ENCODE data around the gene KRT7. TPM values are rescaled to one million over a fixed set of nuclear protein-coding genes. Genes with fewer than 3 reads are reported as not detected.

KRT7 gene
- total RNA-seq, 2 experiments from 2014 or later = 9.1 to 9.3 TPM

DNA sequence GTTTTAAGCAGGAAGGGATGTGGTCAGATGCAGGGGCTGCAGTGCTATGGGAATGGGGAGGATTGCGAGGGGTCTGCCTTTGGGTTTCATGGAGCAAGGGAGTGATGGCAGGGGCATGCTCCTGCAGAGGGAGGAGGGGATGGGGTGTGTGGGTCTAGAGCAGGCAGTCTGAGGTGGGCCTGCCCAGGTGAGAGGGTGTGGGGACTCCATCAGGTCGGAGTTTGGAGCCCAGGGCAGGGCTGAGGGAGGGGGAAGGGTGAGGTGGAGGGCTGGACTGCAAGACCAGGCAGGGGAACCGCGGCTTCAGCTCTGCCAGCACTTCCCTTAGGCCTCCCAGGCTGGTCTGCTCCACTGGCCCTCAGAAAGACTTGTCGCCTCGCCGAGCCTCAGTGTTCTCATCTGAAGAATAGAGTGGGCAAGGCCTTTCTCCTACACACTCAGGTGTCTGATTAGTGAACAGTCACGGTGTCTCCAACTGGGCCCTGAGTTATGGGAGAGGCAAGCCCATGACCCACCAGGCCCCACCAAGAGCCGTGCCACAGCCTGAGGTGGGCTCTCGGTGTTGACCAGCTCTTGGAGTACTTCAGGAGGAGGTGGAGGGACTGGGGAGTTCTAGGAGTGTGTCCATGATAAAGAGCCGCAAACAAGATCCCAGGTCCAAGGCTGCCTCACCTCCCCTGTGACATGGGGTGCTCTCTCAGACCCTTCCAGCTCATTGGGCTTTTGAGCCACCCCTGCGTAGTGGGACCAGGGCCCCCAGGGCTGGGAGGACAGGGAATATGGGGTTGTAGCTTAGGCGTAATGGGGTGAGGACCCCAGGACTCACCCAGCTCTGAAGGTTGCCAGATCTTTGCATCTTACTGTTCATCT, 21.1 kb upstream of the KRT7 start:
- POLR2A ChIA-PET = no interaction called here
- Mint-ChIP-seq H3K36me3 (ENCODE audit: low read depth) (no peaks in the 10 kb centered on the region), H3K4me1 (no peaks in the 10 kb centered on the region), H3K4me3 (no peak overlapping the region), H3K9me3 (no peaks in the 10 kb centered on the region), H3K27ac (no peak overlapping the region), H3K27me3 (peaks cover 13% of the 10 kb centered on the region)
- CTCF ChIA-PET = interaction anchor here (1.9 to 2.6 kb wide), 2 partner anchors 10 to 12 kb away, joined by 6 to 12 read pairs; no protein-coding TSS in a partner anchor
- no peak for DNase-seq

DNA sequence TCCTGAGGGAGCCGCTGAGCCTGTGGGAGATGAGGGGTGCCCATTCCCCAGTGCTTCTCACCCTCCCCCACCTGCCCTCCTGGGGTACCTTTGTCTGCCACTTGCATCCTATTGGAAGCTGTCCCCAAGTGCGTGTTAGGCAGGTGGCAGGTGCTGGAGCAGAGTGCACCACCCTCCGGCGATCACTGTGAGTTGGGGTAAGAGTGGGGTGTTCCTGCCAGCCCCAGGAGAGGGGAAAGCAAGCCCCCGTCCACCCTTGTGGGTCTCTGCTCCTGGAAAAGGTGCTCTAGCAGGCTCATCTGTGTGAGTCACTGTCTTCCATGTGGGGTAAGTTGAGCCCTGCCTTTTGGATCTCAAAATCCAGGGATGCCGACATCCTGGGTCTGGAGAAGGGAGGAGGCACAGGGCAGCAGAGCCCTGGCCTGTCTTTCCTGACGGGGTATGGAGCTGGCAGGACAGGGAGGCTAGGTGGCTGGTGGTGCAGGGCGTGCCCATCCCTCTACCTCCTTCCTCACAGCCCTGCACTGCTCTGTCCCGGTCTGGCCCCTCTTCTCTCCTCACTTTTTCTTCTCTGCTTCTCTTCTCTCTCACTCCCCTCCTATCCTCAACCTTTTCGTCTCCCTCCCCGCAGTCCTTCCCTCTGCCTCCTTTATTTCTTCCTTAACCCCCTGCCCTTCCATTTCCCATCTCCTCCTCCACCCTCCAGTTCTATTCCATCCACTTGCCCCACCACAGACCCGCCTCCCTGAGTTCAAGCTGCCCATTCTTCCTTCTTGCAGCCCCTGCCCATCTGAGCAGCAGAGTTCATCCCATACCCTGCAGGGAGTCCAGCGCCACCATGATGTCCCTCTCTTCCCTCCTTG, 20.1 kb upstream of the KRT7 start:
- no peaks in the 10 kb centered on the region for H3K36me3 Mint-ChIP-seq (ENCODE audit: low read depth)
- H3K27ac Mint-ChIP-seq = no peak overlapping the region
- no peaks in the 10 kb centered on the region for H3K9me3 Mint-ChIP-seq
- no peaks in the 10 kb centered on the region for H3K4me1 Mint-ChIP-seq
- no peak for DNase-seq
- H3K27me3 Mint-ChIP-seq = peaks cover 15% of the 10 kb centered on the region
- POLR2A ChIA-PET = no interaction called here
- CTCF ChIA-PET = interaction anchor here (0.8 to 2.6 kb wide), 7 partner anchors 9 to 66 kb away, joined by 3 to 13 read pairs (median 4); no protein-coding TSS in a partner anchor
- no peak overlapping the region for H3K4me3 Mint-ChIP-seq

DNA sequence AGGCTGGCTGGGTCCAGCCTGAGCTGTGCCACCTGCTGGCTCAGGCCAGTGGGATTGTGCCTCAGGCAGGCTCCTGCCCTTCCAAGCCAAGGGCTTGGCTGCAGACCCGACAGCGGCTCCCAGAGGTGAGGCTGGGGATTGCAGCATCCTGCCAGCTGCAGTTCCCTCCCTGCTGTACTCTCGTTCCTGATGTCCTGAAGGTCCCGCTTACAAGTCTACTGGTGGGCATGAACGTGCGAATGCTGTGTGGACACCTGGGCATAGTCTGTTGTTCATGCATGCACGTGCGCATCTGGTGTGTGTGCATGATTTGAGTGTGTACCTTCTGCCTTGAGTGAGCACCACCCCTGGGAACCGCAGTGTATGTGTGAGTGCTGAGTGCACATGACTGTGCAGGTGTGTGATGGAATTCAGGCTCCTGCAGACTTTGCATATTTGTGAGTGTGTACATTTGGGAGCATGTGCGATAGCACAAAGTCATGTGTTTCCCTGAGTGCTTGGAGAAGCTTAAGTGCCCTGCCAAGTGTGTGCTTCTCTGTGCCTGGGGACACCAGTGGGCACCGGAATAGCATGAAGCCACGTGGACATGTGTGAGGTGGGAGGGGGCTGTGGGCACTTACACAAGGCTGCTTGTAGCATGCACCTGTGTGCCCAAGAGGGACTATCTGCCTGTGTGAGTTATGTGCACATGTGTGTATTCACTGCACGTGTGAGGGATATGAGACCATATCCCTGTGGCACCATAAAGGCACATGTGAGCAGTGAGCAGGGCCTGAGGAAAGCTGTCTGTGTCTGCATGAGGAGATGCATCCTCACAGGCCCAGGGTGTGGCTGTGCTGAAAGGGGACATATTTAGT, 19.3 kb upstream of the KRT7 start:
- CTCF ChIA-PET = interaction anchor here (0.8 to 2.6 kb wide), 7 partner anchors 8 to 65 kb away, joined by 3 to 13 read pairs (median 4); no protein-coding TSS in a partner anchor
- no peak overlapping the region for H3K4me3 Mint-ChIP-seq
- H3K36me3 Mint-ChIP-seq (ENCODE audit: low read depth) = no peaks in the 10 kb centered on the region
- H3K27me3 Mint-ChIP-seq = peaks cover 16% of the 10 kb centered on the region
- no peaks in the 10 kb centered on the region for H3K4me1 Mint-ChIP-seq
- no peaks in the 10 kb centered on the region for H3K9me3 Mint-ChIP-seq
- DNase-seq = peak; percentile 71
- POLR2A ChIA-PET = no interaction called here
- no peak overlapping the region for H3K27ac Mint-ChIP-seq

DNA sequence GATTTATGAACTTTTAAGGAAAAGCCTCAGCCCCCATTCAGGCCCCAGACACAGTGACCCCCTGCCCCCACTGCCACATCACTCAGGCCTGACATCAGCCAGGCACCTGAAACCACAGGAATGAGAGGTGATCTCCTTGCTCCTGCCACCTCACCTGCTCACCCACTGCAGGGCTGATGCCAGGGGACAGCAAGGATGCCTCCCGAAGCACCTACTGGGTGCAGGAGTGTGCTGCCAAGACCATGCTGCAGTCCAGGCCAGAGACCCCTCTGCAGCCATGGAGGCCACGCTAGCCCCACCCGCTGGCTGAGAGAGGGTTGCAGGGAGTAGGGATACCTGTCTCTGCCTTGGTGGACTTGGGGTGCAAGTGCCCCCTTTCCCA, 18.6 kb upstream of the KRT7 start:
- peaks cover 20% of the 10 kb centered on the region for H3K27me3 Mint-ChIP-seq
- H3K4me3 Mint-ChIP-seq = no peak overlapping the region
- DNase-seq = no peak
- H3K9me3 Mint-ChIP-seq = no peaks in the 10 kb centered on the region
- POLR2A ChIA-PET = no interaction called here
- H3K36me3 Mint-ChIP-seq (ENCODE audit: low read depth) = no peaks in the 10 kb centered on the region
- no peak overlapping the region for H3K27ac Mint-ChIP-seq
- no peaks in the 10 kb centered on the region for H3K4me1 Mint-ChIP-seq
- CTCF ChIA-PET = interaction anchor here (1.4 to 1.7 kb wide), 2 partner anchors 49 to 64 kb away, joined by 3 to 13 read pairs; no protein-coding TSS in a partner anchor

DNA sequence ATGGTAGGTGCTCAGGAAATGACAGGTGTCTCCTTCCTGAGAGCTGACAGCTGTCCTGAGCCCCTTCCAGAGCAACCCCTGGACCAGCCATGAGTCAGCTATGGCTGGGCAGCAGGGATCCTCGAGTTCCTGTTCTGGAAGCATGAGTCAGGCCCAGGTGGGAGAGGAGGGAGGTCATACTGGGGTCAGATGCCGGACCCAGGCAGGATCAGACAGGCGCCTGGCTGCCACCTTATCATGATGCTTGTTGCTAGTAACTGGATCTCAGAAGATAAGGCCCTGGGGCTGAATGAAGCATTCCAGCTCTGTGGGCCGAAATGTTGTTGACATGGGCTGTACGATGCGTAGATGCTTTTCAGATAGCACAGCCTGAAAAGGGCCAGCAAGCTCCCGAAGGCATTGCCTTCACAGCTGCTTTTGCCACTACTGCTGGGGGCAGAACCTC, 17.4 kb upstream of the KRT7 start:
- H3K9me3 Mint-ChIP-seq = no peaks in the 10 kb centered on the region
- CTCF ChIA-PET = interaction anchor here (0.7 to 1.2 kb wide), 4 partner anchors 62 to 193 kb away, joined by 3 to 4 read pairs (median 3); no protein-coding TSS in a partner anchor
- H3K36me3 Mint-ChIP-seq (ENCODE audit: low read depth) = no peaks in the 10 kb centered on the region
- no peak overlapping the region for H3K27ac Mint-ChIP-seq
- peaks cover 26% of the 10 kb centered on the region for H3K27me3 Mint-ChIP-seq
- POLR2A ChIA-PET = no interaction called here
- no peak overlapping the region for H3K4me3 Mint-ChIP-seq
- no peak for DNase-seq
- no peaks in the 10 kb centered on the region for H3K4me1 Mint-ChIP-seq

DNA sequence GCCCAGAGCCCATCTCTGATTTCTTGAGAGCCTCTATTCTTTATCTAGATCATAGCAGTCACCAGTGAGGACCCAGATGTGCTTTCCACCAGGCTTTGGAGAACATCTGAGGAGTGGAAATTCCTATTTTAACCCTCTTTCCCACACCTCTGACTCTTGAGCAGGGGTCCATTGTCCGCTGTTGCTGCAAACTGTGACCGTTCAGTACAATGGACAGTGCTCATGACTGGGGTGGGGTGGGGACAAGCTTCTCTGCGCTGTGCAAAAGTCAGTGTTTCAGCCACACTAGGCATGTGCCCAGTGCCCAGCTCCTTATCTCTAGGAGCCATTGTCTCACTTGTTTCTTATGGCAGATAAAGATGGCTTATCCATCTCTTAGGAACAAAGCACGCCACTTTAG, 16.9 kb upstream of the KRT7 start:
- DNase-seq = no peak
- ChIA-PET CTCF (interaction anchor here (0.7 to 1.2 kb wide), 3 partner anchors 77 to 193 kb away, joined by 3 to 4 read pairs (median 3); no protein-coding TSS in a partner anchor), POLR2A (no interaction called here)
- Mint-ChIP-seq H3K9me3 (no peaks in the 10 kb centered on the region), H3K4me3 (no peak overlapping the region), H3K36me3 (ENCODE audit: low read depth) (no peaks in the 10 kb centered on the region), H3K4me1 (peaks cover under 1% of the 10 kb centered on the region), H3K27me3 (peaks cover 26% of the 10 kb centered on the region), H3K27ac (no peak overlapping the region)

DNA sequence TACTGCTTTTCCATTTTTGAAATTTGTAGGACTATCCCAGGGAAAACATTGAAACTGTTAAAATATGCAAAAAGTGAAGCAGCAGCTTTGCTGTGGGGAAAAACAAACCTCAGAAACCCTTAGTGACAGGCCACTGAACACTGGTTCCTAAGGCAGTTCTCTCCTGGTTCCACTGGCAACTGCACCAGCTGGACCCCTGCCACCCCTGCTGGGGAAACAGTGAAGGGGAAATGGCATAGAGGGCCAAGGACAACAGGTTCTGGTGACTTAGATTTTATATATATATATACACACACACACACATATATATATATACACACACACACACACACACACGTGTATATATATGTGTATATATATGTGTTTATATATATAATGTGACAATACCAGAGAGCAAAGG, 16.2 kb upstream of the KRT7 start:
- ChIA-PET POLR2A (no interaction called here), CTCF (interaction anchor here (1.2 kb wide), 1 partner anchor 111 kb away, joined by 4 read pairs; no protein-coding TSS in a partner anchor)
- Mint-ChIP-seq H3K9me3 (no peaks in the 10 kb centered on the region), H3K4me1 (peaks cover 5% of the 10 kb centered on the region), H3K4me3 (no peak overlapping the region), H3K27ac (no peak overlapping the region), H3K27me3 (peaks cover 29% of the 10 kb centered on the region), H3K36me3 (ENCODE audit: low read depth) (no peaks in the 10 kb centered on the region)
- DNase-seq = no peak

DNA sequence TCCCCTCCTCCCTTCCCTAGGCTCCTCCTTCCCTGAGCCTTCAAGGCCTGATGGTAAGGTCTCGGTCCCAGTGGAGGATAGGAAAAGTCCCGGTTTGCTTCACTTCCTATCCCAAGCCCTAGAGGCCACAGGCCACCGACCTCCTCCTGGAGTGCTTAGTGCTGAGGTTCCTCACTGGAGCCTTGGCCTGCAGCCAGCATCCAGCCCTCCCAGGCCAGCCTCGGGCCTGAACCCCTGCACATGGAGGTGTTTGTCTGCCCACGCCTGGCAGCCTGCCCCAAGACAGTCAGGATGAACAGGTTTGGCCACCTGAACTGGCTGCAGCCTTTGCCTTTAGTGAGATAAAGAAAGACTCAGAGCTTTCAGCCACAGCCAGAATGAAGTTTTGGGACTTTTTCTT, 15.8 kb upstream of the KRT7 start:
- DNase-seq = no peak
- Mint-ChIP-seq H3K27me3 (peaks cover 31% of the 10 kb centered on the region), H3K4me1 (peaks cover 9% of the 10 kb centered on the region), H3K9me3 (no peaks in the 10 kb centered on the region), H3K36me3 (ENCODE audit: low read depth) (no peaks in the 10 kb centered on the region), H3K4me3 (no peak overlapping the region), H3K27ac (no peak overlapping the region)
- POLR2A ChIA-PET = no interaction called here
- CTCF ChIA-PET = no interaction called here

DNA sequence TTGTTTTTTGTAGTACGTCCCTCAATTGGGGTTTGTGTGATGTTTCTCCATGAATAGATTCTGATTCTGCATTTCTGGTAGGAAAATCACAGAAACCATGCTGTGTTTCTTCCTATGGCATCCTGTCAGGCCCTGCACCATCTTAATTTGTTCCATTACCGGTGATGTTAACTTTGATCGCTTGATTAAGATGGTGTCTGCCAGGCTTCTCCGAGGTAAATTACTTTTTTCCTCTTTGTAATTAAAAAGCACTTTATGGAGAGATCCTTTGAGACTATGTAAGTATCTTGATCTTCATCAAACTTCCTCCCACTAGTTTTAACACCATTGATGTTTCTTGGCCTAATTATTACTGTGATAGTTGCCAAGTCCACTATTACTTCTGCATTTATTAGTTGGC, 15.0 kb upstream of the KRT7 start:
- POLR2A ChIA-PET = no interaction called here
- CTCF ChIA-PET = no interaction called here
- Mint-ChIP-seq H3K36me3 (ENCODE audit: low read depth) (no peaks in the 10 kb centered on the region), H3K4me3 (no peak overlapping the region), H3K4me1 (peaks cover 12% of the 10 kb centered on the region), H3K27ac (no peak overlapping the region), H3K27me3 (peaks cover 29% of the 10 kb centered on the region), H3K9me3 (no peaks in the 10 kb centered on the region)
- no peak for DNase-seq

DNA sequence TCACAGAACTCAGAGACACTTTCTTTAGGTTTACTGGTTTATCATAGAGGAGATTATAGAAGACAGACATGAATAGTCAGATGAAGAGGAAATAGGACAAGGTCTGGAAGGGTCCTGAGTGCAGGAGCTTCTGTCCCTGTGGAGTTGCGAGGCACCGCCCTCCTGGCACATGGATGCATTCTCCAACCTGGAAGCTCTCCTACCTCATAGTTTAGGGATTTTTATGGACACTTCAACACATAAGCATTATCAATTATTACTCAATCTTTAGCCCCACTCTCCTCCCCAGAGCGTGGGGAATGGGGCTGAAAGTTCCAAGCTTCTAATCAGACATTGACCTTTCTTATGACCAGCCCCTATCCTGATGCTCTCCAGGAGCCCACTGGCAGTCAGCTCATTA, 12.6 kb upstream of the KRT7 start:
- no peak for DNase-seq
- Mint-ChIP-seq H3K27me3 (peaks cover 42% of the 10 kb centered on the region), H3K4me3 (no peak overlapping the region), H3K9me3 (no peaks in the 10 kb centered on the region), H3K36me3 (ENCODE audit: low read depth) (no peaks in the 10 kb centered on the region), H3K4me1 (peaks cover 15% of the 10 kb centered on the region), H3K27ac (no peak overlapping the region)
- ChIA-PET CTCF (interaction anchor here (1.3 to 8.7 kb wide), 2 partner anchors 48 to 58 kb away, joined by 3 to 80 read pairs; no protein-coding TSS in a partner anchor), POLR2A (no interaction called here)

DNA sequence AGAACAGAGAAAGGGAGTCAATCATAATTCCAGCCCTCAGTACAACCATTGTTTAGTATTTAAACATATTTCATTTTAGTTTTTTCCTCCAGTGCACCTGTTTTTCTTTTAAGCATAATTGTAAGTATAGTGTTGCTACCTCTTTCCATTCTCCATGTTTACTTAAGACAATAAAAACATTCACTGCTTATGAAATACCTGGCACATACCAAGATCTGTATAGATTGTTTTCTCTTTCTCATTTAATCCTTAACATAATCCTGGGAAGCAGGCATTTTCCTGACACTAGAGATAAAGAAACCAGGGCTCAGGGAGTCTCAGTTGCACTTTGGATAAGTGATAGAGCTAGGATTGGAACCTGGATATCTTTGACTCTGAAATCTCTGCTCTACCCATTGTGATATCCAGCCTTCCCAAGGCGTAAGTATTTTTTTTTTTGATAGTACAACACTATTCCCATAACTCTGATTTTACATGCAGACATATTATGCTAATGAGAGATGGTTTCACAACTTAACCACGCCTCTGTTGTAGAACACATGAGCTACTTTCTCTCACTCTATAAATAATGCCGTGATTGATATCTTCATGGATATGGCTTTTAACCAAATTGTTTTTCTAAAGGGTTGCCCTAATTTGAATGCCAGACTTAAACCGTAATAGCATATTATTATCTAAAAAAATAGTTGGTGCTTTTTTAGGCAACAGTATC, 11.8 kb upstream of the KRT7 start:
- no peak for DNase-seq
- Mint-ChIP-seq H3K4me3 (no peak overlapping the region), H3K27me3 (peaks cover 45% of the 10 kb centered on the region), H3K27ac (no peak overlapping the region), H3K4me1 (peaks cover 15% of the 10 kb centered on the region), H3K36me3 (ENCODE audit: low read depth) (no peaks in the 10 kb centered on the region), H3K9me3 (no peaks in the 10 kb centered on the region)
- ChIA-PET POLR2A (no interaction called here), CTCF (interaction anchor here (0.7 to 8.7 kb wide), 27 partner anchors 9 to 760 kb away, joined by 3 to 80 read pairs (median 4); no protein-coding TSS in a partner anchor)

DNA sequence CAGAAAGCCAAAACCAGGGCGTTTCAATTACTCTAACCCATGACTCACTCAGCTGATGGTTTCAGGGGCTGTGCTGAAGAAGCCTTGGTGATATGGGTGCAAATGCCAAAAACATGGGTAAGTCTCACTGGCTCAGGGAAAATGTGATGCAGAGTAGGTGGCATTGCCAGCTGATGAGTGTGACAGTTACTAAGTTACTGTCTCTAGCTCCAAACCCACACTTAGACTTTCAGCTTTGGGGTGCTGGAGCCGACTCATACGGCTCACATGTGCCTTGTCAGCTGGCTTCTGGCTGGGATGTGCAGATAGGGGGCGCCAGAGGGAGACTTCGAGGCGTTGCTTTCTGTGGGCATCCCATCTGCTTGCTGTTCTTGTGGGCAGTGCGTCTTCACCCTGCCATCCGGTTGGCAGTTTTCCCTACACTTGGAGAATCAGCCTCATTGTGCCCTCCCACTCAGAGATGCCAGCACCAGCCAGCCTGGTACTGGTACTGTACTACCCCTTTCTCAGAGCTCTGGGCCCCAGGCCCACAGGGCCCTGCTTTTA, 11.1 kb upstream of the KRT7 start:
- no peaks in the 10 kb centered on the region for H3K9me3 Mint-ChIP-seq
- H3K27me3 Mint-ChIP-seq = peaks cover 53% of the 10 kb centered on the region
- POLR2A ChIA-PET = no interaction called here
- peak; percentile 85 for DNase-seq
- peaks cover 15% of the 10 kb centered on the region for H3K4me1 Mint-ChIP-seq
- no peak overlapping the region for H3K4me3 Mint-ChIP-seq
- no peaks in the 10 kb centered on the region for H3K36me3 Mint-ChIP-seq (ENCODE audit: low read depth)
- no peak overlapping the region for H3K27ac Mint-ChIP-seq
- CTCF ChIA-PET = interaction anchor here (0.7 to 8.7 kb wide), 27 partner anchors 9 to 759 kb away, joined by 3 to 80 read pairs (median 4); no protein-coding TSS in a partner anchor
